Ammon's horn (tissue), 1 donor: ENCODE data around the gene AFMID.
"Not testable (repeated sequence)": the region's sequence is repeated elsewhere in the genome, so short reads cannot be mapped to it uniquely, and the experiment has no call there.

ENCODE experiments used
- DNase-seq: peaks from one replicate; pipeline ENCODE4 v3.0.0-alpha.2; 2016; ENCODE audit warnings: low spot score

AFMID gene

GRCh38 chr17:78186692-78187595, at the start of gene AFMID, which contains the start of gene TK1:
Gene AFMID, plus strand, starts transcription at chr17:78187362. Its CDS starts 9 bp downstream, at chr17:78187371.
Gene TK1, minus strand, starts transcription at chr17:78187052. Its CDS starts 58 bp downstream, at chr17:78186994.
- DNase-seq, result peak; percentile 98

GRCh38 chr17:78137392-78138203, 49.6 kb upstream of the AFMID start:
- no peak for DNase-seq

- DNase-seq, result no peak
Measured at GRCh38 chr17:78138204-78139060, 48.7 kb upstream of the AFMID start.

GRCh38 chr17:78139861-78140168, 47.3 kb upstream of the AFMID start:
- DNase-seq, result not testable (repeated sequence)

- peak; percentile 72 for DNase-seq
Measured at GRCh38 chr17:78140169-78141051, 46.8 kb upstream of the AFMID start.

GRCh38 chr17:78141437-78142118, 45.6 kb upstream of the AFMID start:
- no peak for DNase-seq

GRCh38 chr17:78142119-78142861, 44.9 kb upstream of the AFMID start:
- DNase-seq, result no peak

GRCh38 chr17:78143214-78144146, 43.7 kb upstream of the AFMID start:
- DNase-seq, result no peak

GRCh38 chr17:78144147-78144719, 42.9 kb upstream of the AFMID start:
- DNase-seq, result peak; percentile 89

- DNase-seq, result peak; percentile 59
Measured at GRCh38 chr17:78144736-78145641, 42.2 kb upstream of the AFMID start.

- DNase-seq, result no peak
Measured at GRCh38 chr17:78146471-78146869, 40.7 kb upstream of the AFMID start.

- DNase-seq, result no peak
Measured at GRCh38 chr17:78146881-78147280, 40.3 kb upstream of the AFMID start.

- no peak for DNase-seq
Measured at GRCh38 chr17:78147315-78147998, 39.7 kb upstream of the AFMID start.

- no peak for DNase-seq
Measured at GRCh38 chr17:78148286-78149016, 38.7 kb upstream of the AFMID start.

- no peak for DNase-seq
Measured at GRCh38 chr17:78151514-78152008, 35.6 kb upstream of the AFMID start.
